HepG2 (cell line): ENCODE data around the gene CPVL. TPM values are rescaled to one million over a fixed set of nuclear protein-coding genes. Genes with fewer than 3 reads are reported as not detected.

Experiments used
- SIN3B ChIP-seq: fragments of 150-350 bp; IDR thresholded peaks from 2 replicates; pipeline ENCODE4 v1.6.1; 2014; ENCODE audit warnings: low read length
- STAG1 ChIP-seq: sonication (generic); formaldehyde crosslinking; IDR thresholded peaks from 2 replicates; pipeline ENCODE4 v1.4.0; 2020; ENCODE audit warnings: missing genetic modification reagents
- STAT5B ChIP-seq: sonication (generic); formaldehyde crosslinking; IDR thresholded peaks from 2 replicates; pipeline ENCODE4 v1.4.0; 2020; ENCODE audit warnings: missing genetic modification reagents
- ZNF788 ChIP-seq: sonication (generic); formaldehyde crosslinking; IDR thresholded peaks from 2 replicates; pipeline ENCODE4 v1.5.0; 2020; ENCODE audit warnings: mild to moderate bottlenecking, missing genetic modification reagents, borderline replicate concordance
- polyA plus RNA-seq, 8 experiments: library from polyadenylated mRNA; depleted of rRNA in 3 of 8; stranded (reverse) in 7 of 8; unstranded in 1 of 8; fragments of >200 nt; fragmentation: Illumina TruSeq in 4 of 8; extraction: Trizol in 4 of 8; gene quantifications; 2 replicates each; pipeline versions ENCODE4 v1.2.1 to v1.2.3, GENCODE V29; 2011 to 2016; ENCODE audit warnings: low read depth in 4 of 8, missing spikeins in 1 of 8, mixed read lengths in 1 of 8; ENCODE audit not compliant: insufficient read depth in 1 of 8
- total RNA-seq, 5 experiments: library from RNA; depleted of rRNA; stranded (reverse); fragments of >200 nt; fragmentation: Illumina TruSeq; extraction: Trizol; gene quantifications; 2 replicates each; pipeline ENCODE4 v1.2.3, GENCODE V29; 2016; ENCODE audit warnings: low read depth in 1 of 5
- TF ChIP-seq, protein P1 (sequence below): sonication (generic); formaldehyde crosslinking; IDR thresholded peaks from 2 replicates; pipeline ENCODE4 v1.4.0; 2020; ENCODE audit warnings: missing genetic modification reagents
- TF ChIP-seq, protein P2 (sequence below): sonication (generic); formaldehyde crosslinking; IDR thresholded peaks from 2 replicates; pipeline ENCODE4 v1.8.1; 2023; ENCODE audit warnings: mild to moderate bottlenecking, missing genetic modification reagents
- TF ChIP-seq, protein P3 (sequence below): sonication (generic); formaldehyde crosslinking; IDR thresholded peaks from 2 replicates; pipeline ENCODE4 v1.4.0; 2020; ENCODE audit warnings: missing genetic modification reagents, borderline replicate concordance
- TF ChIP-seq, protein P4 (sequence below): sonication (generic); formaldehyde crosslinking; IDR thresholded peaks from 2 replicates; pipeline ENCODE4 v1.4.0; 2020; ENCODE audit warnings: low read depth, missing genetic modification reagents
- TF ChIP-seq, protein P5 (sequence below): sonication (generic); formaldehyde crosslinking; IDR thresholded peaks from 2 replicates; pipeline ENCODE4 v1.4.0; 2020; ENCODE audit warnings: missing genetic modification reagents

CPVL gene
- total and polyA plus RNA-seq, 2 of the 13 experiments (the other 11 are each of a cell fraction or from before 2014, with no cell fraction given), result 59.2 to 294 TPM

DNA sequence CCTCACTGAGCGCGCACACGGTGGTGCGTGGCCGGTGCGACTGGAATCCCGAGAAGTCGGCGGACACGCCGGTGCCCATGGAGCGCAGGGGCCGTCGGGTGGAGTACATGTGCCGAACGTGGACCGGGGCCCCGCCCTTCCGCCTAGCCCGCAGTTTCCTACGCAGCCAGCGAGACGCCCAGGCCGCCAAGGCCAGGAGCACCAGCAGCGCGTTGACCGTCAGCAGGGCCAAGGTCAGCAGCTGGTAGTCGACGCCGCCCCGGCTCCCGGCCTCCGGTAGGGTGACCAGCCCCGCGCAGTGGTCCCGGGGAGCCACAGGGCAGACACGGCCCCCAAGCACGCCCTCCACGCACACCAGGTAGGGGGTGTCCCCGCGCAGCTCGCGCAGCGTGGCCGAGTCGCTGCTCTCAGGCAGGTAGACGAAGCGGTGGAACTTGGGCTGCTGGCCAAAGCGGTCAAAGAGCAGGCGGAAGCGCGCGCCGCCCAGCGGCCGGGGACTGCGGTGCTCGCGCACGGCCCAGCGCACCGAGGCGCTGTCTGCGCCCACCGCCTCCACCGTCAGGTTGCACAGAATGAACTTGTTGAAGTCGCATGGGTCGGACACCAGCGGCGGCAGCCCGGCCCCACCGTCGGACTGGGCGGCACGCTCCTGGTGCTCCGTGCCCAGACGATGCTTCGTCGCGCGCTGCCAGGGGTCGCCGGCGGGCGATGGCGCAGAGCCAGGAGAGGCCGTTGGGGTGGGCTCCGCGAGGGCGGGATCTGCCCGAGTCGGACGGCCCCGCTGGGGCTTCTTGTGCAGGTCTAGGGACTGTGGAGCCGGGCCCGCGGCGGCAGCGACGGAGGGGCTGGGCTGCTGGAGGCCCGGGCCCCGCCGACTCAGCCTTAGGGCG lies 190.4 kb downstream of the CPVL start (continued):
- TF ChIP-seq, protein P1, sequence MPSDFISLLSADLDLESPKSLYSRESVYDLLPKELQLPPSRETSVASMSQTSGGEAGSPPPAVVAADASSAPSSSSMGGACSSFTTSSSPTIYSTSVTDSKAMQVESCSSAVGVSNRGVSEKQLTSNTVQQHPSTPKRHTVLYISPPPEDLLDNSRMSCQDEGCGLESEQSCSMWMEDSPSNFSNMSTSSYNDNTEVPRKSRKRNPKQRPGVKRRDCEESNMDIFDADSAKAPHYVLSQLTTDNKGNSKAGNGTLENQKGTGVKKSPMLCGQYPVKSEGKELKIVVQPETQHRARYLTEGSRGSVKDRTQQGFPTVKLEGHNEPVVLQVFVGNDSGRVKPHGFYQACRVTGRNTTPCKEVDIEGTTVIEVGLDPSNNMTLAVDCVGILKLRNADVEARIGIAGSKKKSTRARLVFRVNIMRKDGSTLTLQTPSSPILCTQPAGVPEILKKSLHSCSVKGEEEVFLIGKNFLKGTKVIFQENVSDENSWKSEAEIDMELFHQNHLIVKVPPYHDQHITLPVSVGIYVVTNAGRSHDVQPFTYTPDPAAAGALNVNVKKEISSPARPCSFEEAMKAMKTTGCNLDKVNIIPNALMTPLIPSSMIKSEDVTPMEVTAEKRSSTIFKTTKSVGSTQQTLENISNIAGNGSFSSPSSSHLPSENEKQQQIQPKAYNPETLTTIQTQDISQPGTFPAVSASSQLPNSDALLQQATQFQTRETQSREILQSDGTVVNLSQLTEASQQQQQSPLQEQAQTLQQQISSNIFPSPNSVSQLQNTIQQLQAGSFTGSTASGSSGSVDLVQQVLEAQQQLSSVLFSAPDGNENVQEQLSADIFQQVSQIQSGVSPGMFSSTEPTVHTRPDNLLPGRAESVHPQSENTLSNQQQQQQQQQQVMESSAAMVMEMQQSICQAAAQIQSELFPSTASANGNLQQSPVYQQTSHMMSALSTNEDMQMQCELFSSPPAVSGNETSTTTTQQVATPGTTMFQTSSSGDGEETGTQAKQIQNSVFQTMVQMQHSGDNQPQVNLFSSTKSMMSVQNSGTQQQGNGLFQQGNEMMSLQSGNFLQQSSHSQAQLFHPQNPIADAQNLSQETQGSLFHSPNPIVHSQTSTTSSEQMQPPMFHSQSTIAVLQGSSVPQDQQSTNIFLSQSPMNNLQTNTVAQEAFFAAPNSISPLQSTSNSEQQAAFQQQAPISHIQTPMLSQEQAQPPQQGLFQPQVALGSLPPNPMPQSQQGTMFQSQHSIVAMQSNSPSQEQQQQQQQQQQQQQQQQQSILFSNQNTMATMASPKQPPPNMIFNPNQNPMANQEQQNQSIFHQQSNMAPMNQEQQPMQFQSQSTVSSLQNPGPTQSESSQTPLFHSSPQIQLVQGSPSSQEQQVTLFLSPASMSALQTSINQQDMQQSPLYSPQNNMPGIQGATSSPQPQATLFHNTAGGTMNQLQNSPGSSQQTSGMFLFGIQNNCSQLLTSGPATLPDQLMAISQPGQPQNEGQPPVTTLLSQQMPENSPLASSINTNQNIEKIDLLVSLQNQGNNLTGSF (CRISPR knock-in tag), result peak; percentile 50
- peak; percentile 94 for TF ChIP-seq ZNF788
- no peak for TF ChIP-seq SIN3B
- peak; percentile 77 for TF ChIP-seq STAG1
- TF ChIP-seq, protein P2, sequence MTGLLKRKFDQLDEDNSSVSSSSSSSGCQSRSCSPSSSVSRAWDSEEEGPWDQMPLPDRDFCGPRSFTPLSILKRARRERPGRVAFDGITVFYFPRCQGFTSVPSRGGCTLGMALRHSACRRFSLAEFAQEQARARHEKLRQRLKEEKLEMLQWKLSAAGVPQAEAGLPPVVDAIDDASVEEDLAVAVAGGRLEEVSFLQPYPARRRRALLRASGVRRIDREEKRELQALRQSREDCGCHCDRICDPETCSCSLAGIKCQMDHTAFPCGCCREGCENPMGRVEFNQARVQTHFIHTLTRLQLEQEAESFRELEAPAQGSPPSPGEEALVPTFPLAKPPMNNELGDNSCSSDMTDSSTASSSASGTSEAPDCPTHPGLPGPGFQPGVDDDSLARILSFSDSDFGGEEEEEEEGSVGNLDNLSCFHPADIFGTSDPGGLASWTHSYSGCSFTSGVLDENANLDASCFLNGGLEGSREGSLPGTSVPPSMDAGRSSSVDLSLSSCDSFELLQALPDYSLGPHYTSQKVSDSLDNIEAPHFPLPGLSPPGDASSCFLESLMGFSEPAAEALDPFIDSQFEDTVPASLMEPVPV (CRISPR knock-in tag), result no peak; the same call in 1 of the 2 replicates
- peak; percentile 65; the same call in 1 of the 2 replicates for TF ChIP-seq STAT5B (CRISPR knock-in tag)
- TF ChIP-seq, protein P3, sequence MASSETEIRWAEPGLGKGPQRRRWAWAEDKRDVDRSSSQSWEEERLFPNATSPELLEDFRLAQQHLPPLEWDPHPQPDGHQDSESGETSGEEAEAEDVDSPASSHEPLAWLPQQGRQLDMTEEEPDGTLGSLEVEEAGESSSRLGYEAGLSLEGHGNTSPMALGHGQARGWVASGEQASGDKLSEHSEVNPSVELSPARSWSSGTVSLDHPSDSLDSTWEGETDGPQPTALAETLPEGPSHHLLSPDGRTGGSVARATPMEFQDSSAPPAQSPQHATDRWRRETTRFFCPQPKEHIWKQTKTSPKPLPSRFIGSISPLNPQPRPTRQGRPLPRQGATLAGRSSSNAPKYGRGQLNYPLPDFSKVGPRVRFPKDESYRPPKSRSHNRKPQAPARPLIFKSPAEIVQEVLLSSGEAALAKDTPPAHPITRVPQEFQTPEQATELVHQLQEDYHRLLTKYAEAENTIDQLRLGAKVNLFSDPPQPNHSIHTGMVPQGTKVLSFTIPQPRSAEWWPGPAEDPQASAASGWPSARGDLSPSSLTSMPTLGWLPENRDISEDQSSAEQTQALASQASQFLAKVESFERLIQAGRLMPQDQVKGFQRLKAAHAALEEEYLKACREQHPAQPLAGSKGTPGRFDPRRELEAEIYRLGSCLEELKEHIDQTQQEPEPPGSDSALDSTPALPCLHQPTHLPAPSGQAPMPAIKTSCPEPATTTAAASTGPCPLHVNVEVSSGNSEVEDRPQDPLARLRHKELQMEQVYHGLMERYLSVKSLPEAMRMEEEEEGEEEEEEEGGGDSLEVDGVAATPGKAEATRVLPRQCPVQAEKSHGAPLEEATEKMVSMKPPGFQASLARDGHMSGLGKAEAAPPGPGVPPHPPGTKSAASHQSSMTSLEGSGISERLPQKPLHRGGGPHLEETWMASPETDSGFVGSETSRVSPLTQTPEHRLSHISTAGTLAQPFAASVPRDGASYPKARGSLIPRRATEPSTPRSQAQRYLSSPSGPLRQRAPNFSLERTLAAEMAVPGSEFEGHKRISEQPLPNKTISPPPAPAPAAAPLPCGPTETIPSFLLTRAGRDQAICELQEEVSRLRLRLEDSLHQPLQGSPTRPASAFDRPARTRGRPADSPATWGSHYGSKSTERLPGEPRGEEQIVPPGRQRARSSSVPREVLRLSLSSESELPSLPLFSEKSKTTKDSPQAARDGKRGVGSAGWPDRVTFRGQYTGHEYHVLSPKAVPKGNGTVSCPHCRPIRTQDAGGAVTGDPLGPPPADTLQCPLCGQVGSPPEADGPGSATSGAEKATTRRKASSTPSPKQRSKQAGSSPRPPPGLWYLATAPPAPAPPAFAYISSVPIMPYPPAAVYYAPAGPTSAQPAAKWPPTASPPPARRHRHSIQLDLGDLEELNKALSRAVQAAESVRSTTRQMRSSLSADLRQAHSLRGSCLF (CRISPR knock-in tag), result 0 out of 2 replicates have a peak, but pooled peaks have one; percentile 24
- TF ChIP-seq, protein P4, sequence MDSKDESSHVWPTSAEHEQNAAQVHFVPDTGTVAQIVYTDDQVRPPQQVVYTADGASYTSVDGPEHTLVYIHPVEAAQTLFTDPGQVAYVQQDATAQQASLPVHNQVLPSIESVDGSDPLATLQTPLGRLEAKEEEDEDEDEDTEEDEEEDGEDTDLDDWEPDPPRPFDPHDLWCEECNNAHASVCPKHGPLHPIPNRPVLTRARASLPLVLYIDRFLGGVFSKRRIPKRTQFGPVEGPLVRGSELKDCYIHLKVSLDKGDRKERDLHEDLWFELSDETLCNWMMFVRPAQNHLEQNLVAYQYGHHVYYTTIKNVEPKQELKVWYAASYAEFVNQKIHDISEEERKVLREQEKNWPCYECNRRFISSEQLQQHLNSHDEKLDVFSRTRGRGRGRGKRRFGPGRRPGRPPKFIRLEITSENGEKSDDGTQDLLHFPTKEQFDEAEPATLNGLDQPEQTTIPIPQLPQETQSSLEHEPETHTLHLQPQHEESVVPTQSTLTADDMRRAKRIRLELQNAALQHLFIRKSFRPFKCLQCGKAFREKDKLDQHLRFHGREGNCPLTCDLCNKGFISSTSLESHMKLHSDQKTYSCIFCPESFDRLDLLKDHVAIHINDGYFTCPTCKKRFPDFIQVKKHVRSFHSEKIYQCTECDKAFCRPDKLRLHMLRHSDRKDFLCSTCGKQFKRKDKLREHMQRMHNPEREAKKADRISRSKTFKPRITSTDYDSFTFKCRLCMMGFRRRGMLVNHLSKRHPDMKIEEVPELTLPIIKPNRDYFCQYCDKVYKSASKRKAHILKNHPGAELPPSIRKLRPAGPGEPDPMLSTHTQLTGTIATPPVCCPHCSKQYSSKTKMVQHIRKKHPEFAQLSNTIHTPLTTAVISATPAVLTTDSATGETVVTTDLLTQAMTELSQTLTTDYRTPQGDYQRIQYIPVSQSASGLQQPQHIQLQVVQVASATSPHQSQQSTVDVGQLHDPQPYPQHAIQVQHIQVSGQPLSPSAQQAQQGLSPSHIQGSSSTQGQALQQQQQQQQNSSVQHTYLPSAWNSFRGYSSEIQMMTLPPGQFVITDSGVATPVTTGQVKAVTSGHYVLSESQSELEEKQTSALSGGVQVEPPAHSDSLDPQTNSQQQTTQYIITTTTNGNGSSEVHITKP (CRISPR knock-in tag), result no peak
- TF ChIP-seq, protein P5, sequence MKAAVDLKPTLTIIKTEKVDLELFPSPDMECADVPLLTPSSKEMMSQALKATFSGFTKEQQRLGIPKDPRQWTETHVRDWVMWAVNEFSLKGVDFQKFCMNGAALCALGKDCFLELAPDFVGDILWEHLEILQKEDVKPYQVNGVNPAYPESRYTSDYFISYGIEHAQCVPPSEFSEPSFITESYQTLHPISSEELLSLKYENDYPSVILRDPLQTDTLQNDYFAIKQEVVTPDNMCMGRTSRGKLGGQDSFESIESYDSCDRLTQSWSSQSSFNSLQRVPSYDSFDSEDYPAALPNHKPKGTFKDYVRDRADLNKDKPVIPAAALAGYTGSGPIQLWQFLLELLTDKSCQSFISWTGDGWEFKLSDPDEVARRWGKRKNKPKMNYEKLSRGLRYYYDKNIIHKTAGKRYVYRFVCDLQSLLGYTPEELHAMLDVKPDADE, result no peak
